Measurements from ENCODE around the gene CIPC. TPM values are rescaled to one million over a fixed set of nuclear protein-coding genes. Genes with fewer than 3 reads are reported as not detected.

CIPC gene
- total and polyA plus RNA-seq, 2 of the 13 experiments (the other 11 are each of a cell fraction or from before 2014, with no cell fraction given) = 7.6 to 13.9 TPM

DNA sequence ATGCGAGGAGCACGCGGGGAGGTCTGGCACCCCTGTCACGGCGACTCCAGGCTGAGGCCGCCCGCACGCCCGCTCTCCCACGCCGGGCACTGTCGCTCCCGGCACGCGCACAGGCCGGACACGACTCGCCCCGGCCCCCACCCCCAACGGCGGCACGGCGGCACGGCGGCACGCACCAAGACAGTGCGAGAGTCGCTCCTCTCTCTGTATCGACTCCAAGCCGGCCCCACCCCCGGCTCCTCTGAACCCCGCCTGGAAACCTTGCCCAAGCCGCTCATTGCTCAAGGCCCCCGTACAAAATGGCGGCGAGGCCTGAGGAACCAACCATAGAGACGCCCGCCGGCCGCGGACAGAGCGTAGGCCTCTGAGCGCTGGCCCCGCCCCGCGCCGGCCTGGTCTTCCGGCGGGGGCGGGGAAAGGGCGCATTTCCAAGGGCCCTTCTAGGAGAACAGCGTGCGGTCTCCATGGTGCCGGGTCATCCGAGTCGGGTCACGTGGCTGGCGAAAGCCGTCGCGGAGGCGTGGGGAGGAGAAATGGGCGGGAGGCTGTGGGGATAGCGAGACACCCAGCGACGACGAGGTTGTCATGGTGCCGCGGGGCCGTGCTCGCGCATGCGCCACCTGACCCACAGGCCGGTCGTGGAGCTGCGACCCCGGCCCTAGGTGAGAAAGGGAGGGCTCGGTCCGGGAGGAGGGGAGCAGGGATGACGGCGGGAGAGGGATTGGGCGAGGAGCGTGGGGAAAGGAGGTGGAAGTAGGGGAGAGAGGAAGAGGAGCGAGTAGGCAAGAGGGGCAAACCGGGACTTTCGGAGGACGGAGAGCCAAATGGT, at the start of gene CIPC (continued):
- TF ChIP-seq, protein P1, sequence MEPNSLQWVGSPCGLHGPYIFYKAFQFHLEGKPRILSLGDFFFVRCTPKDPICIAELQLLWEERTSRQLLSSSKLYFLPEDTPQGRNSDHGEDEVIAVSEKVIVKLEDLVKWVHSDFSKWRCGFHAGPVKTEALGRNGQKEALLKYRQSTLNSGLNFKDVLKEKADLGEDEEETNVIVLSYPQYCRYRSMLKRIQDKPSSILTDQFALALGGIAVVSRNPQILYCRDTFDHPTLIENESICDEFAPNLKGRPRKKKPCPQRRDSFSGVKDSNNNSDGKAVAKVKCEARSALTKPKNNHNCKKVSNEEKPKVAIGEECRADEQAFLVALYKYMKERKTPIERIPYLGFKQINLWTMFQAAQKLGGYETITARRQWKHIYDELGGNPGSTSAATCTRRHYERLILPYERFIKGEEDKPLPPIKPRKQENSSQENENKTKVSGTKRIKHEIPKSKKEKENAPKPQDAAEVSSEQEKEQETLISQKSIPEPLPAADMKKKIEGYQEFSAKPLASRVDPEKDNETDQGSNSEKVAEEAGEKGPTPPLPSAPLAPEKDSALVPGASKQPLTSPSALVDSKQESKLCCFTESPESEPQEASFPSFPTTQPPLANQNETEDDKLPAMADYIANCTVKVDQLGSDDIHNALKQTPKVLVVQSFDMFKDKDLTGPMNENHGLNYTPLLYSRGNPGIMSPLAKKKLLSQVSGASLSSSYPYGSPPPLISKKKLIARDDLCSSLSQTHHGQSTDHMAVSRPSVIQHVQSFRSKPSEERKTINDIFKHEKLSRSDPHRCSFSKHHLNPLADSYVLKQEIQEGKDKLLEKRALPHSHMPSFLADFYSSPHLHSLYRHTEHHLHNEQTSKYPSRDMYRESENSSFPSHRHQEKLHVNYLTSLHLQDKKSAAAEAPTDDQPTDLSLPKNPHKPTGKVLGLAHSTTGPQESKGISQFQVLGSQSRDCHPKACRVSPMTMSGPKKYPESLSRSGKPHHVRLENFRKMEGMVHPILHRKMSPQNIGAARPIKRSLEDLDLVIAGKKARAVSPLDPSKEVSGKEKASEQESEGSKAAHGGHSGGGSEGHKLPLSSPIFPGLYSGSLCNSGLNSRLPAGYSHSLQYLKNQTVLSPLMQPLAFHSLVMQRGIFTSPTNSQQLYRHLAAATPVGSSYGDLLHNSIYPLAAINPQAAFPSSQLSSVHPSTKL (CRISPR knock-in tag; IDR thresholded peaks at IDR 0.05) = peak; percentile 55
- TF ChIP-seq HMG20A (CRISPR knock-in tag; IDR thresholded peaks at IDR 0.05; ENCODE audit: borderline replicate concordance) (no peak), SMC3 (IDR thresholded peaks at IDR 0.05; ENCODE audit: low read length) (no peak), ZNF841 (CRISPR knock-in tag; IDR thresholded peaks at IDR 0.05; ENCODE audit: borderline replicate concordance) (no peak), NFE2 (CRISPR knock-in tag; IDR thresholded peaks at IDR 0.05) (no peak), ZNF570 (CRISPR knock-in tag; IDR thresholded peaks at IDR 0.05; ENCODE audit: borderline replicate concordance) (no peak), ZNF7 (CRISPR knock-in tag; IDR thresholded peaks at IDR 0.05) (no peak), ZKSCAN5 (CRISPR knock-in tag; IDR thresholded peaks at IDR 0.05) (peak; percentile 46; the same call in 1 of the 2 replicates), HOXA9 (CRISPR knock-in tag; IDR thresholded peaks at IDR 0.05; ENCODE audit: borderline replicate concordance) (peak; percentile 39; the same call in 1 of the 2 replicates), ZZZ3 (CRISPR knock-in tag; IDR thresholded peaks at IDR 0.05; ENCODE audit: borderline replicate concordance) (peak; percentile 90; the same call in 1 of the 2 replicates), ZNF546 (CRISPR knock-in tag; conservative IDR thresholded peaks at IDR 0.05) (peak; percentile 41; the same call in 1 of the 2 replicates), KDM3A (CRISPR knock-in tag; IDR thresholded peaks at IDR 0.05; ENCODE audit: low read depth) (peak; percentile 64; the same call in 1 of the 2 replicates), ZNF138 (CRISPR knock-in tag; IDR thresholded peaks at IDR 0.05; ENCODE audit: low read depth) (0 out of 2 replicates have a peak, but pooled peaks have one; percentile 13), ETV6 (CRISPR knock-in tag; conservative IDR thresholded peaks at IDR 0.05) (no peak), NFKB2 (CRISPR knock-in tag; IDR thresholded peaks at IDR 0.05; ENCODE audit: borderline replicate concordance) (no peak; the same call in 1 of the 2 replicates), PAF1 (CRISPR knock-in tag; IDR thresholded peaks at IDR 0.05) (no peak), SIN3B (IDR thresholded peaks at IDR 0.05; ENCODE audit: low read length) (no peak)
- TF ChIP-seq, protein P2, sequence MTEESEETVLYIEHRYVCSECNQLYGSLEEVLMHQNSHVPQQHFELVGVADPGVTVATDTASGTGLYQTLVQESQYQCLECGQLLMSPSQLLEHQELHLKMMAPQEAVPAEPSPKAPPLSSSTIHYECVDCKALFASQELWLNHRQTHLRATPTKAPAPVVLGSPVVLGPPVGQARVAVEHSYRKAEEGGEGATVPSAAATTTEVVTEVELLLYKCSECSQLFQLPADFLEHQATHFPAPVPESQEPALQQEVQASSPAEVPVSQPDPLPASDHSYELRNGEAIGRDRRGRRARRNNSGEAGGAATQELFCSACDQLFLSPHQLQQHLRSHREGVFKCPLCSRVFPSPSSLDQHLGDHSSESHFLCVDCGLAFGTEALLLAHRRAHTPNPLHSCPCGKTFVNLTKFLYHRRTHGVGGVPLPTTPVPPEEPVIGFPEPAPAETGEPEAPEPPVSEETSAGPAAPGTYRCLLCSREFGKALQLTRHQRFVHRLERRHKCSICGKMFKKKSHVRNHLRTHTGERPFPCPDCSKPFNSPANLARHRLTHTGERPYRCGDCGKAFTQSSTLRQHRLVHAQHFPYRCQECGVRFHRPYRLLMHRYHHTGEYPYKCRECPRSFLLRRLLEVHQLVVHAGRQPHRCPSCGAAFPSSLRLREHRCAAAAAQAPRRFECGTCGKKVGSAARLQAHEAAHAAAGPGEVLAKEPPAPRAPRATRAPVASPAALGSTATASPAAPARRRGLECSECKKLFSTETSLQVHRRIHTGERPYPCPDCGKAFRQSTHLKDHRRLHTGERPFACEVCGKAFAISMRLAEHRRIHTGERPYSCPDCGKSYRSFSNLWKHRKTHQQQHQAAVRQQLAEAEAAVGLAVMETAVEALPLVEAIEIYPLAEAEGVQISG (CRISPR knock-in tag; IDR thresholded peaks at IDR 0.05) = peak; percentile 99
- TF ChIP-seq, protein P3, sequence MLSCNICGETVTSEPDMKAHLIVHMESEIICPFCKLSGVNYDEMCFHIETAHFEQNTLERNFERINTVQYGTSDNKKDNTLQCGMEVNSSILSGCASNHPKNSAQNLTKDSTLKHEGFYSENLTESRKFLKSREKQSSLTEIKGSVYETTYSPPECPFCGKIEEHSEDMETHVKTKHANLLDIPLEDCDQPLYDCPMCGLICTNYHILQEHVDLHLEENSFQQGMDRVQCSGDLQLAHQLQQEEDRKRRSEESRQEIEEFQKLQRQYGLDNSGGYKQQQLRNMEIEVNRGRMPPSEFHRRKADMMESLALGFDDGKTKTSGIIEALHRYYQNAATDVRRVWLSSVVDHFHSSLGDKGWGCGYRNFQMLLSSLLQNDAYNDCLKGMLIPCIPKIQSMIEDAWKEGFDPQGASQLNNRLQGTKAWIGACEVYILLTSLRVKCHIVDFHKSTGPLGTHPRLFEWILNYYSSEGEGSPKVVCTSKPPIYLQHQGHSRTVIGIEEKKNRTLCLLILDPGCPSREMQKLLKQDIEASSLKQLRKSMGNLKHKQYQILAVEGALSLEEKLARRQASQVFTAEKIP (CRISPR knock-in tag; IDR thresholded peaks at IDR 0.05; ENCODE audit: borderline replicate concordance) = no peak
